NCI-H1417 (cell line): Measurements from ENCODE around the gene SASH1.
"Not testable (repeated sequence)": the region's sequence is repeated elsewhere in the genome, so short reads cannot be mapped to it uniquely, and the experiment has no call there.

ENCODE experiments used
- DNase-seq, 3 experiments: peaks; one replicate each; lab custom pipeline; 2025; lab: John Stamatoyannopoulos, UW

The SASH1 gene

GRCh38 chr6:148365041-148365440 is 22.4 kb downstream of the SASH1 start:
- peak in 1 of 3 experiments; percentile 9 for DNase-seq

DNA sequence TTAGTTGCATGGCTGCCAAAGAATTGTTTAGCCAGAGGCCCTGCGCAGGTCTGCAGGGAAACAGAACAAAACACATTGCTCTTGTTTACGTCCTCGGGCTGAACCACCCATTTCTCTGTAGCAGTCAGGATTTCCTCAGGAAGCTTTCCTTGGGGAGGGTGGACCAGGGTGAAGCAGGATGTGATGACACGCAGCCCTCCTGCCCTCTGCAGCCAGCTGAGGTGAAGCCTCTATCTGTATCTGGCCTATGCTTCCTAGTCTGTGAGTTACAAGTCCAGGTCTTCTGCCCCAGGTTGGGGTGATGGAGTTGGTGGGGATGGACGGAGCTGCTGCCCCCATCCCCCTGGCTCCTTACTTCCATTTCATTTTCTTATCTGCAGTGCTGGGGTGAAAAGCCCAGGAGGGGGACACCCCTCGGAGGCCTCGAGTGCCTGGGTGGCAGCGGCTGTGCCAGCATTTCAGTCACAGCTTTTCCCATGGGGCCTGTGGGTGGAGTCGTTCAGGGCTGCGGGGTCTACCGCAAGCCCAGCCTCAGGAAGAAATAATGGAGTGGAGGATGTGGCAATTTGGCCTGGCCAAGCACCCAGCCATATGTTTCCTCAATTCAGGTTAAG is 24.9 kb downstream of the SASH1 start:
- DNase-seq: no peak

- no peak for DNase-seq
These were observed 27.5 kb downstream of the SASH1 start for GRCh38 chr6:148370176-148370575.

GRCh38 chr6:148374040-148374774 is 31.6 kb downstream of the SASH1 start:
- DNase-seq: no peak

- DNase-seq: no peak
These were observed 32.8 kb downstream of the SASH1 start for GRCh38 chr6:148375401-148375800.

GRCh38 chr6:148379481-148379880 is 36.8 kb downstream of the SASH1 start:
- DNase-seq: no peak

GRCh38 chr6:148379966-148380713 is 37.5 kb downstream of the SASH1 start:
- no peak for DNase-seq

GRCh38 chr6:148382051-148382450 is 39.4 kb downstream of the SASH1 start:
- DNase-seq: not testable (repeated sequence)

DNA sequence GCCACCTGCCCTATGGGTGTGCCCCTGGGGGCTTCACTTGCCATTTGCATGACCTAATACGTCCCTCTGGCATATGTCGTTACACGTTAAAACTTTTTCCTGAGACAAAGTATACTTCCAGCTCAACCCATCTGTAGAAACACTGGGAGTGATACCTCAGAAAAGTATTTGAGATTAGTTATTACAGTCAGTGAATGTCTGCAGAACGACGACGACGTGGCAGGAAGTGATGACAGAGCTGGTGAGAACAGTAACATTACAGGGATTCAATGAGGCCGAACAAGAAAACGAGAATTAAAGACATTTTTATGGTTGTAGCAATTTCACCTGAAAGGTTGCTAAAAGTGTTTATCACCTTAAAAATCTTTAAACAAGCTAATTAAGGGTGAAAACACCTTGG is 40.2 kb downstream of the SASH1 start:
- no peak for DNase-seq

GRCh38 chr6:148383658-148384368 is 41.2 kb downstream of the SASH1 start:
- no peak for DNase-seq

- DNase-seq: no peak
These were observed 42.7 kb downstream of the SASH1 start for GRCh38 chr6:148385379-148385778.

DNA sequence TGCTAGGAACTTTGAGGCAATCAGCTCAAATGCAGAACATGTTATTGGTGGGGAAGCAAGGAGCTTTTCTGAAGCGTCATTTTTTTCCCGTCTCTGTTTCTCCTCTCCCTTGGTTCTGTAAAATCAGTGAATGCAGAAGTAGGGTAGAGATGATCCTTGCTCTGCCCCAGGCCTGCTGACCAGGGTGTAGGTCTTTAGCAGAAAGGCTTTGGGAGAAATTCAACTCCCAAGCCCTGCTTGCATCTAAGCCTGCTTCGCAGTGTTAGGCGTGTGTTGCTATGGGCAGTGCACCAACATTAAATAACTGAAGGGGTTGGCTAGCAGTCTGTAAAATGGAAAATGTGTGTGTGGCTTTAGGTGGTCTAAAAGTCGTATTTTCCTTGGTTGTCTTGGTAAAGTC is 45.9 kb downstream of the SASH1 start:
- no peak for DNase-seq

GRCh38 chr6:148389086-148389485 is 46.4 kb downstream of the SASH1 start:
- peak in 2 of 3 experiments; percentile 5 to 50 for DNase-seq

DNA sequence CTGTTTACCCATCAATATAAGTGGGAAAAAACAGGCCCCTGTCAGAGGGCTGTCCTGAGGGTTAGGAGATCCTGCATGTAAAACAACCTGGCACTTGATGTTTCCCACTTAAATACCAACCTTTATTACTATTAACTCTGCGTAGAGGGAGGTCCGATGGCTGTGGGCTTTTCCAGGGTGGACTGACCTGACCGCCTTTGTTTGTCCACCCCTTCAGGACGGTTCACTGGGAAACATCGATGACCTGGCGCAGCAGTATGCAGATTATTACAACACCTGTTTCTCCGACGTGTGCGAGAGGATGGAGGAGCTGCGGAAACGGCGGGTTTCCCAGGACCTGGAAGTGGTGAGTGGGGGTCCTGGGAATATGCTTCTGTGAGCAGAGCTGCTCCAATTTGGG is 47.3 kb downstream of the SASH1 start:
- no peak for DNase-seq

GRCh38 chr6:148392127-148392526 is 49.5 kb downstream of the SASH1 start:
- not testable (repeated sequence) for DNase-seq

GRCh38 chr6:148392671-148393070 is 50.0 kb downstream of the SASH1 start:
- DNase-seq: no peak

DNA sequence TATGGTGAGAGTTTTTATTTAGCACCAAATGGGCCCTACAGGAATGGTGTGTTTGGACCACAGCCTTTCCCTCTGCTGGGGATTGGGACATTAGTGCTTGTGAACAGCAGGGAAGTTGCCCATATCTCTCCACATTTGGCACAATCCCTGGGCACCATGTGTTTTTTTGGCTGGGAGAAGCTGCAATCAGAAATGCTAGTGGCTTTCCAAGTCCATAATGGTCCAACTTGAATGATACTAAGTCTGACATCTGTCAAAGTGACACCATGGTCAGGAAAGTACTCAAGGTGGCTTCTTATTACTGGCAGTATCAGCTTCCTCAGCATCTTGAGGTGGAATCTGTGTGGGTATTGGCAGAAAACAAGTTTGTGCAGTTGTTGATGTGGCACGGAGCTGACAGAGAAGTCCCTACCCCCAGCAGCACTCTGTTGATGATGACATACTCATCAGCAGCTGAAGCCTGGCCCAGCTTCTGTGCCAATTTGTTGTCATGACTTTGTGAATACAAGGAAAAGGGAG is 53.0 kb downstream of the SASH1 start:
- no peak for DNase-seq

- no peak for DNase-seq
These were observed 53.8 kb downstream of the SASH1 start for GRCh38 chr6:148396411-148396810.

DNA sequence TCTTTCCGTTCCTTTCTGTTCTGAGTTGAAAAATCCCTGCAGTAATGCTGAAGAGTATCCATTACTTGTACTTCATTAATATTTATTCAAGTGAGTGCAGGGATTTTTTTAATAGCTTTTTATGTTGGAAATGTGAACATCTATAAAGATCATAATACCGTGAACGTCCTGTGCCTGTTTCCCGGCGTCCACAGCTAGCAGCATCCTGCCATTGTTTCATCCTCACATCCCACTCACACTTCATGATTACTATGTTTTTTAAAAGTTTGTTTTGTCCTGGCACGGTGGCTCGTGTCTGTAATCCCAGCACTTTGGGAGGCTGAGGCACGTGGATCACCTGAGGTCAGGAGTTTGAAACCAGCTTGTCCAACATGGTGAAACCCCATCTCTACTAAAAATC is 54.3 kb downstream of the SASH1 start:
- DNase-seq: no peak

GRCh38 chr6:148398244-148398643 is 55.6 kb downstream of the SASH1 start:
- DNase-seq: no peak

GRCh38 chr6:148398678-148399077 is 56.0 kb downstream of the SASH1 start:
- no peak for DNase-seq

- no peak for DNase-seq
These were observed 58.9 kb downstream of the SASH1 start for GRCh38 chr6:148401571-148401970.
